Femur (tissue), 1 donor: ENCODE data around the gene GPHN.
"Not testable (repeated sequence)": the region's sequence is repeated elsewhere in the genome, so short reads cannot be mapped to it uniquely, and the experiment has no call there.

Experiments
- DNase-seq: peaks from one replicate; pipeline ENCODE4 v3.0.0-alpha.2; 2017

Gene GPHN

DNA sequence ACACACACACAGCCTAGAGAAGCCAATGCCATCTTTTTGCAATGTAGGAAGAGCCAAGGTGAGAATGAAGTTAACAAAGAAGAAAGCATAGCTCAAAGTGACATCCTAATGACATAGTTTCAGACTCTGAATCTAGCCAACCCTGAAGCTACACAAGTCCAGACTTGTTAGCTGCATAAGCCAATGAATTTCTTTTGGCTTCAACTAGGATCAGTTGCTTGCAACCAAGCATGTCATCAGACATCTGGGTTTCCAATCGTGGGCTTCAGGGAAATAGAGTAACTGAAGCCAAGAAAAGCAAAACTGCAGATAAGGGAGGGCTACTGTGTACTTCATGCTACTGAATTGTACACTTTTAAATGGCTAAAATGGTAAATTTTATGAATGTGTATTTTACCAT lies 4.4 kb upstream of the GPHN start:
- DNase-seq = no peak

DNA sequence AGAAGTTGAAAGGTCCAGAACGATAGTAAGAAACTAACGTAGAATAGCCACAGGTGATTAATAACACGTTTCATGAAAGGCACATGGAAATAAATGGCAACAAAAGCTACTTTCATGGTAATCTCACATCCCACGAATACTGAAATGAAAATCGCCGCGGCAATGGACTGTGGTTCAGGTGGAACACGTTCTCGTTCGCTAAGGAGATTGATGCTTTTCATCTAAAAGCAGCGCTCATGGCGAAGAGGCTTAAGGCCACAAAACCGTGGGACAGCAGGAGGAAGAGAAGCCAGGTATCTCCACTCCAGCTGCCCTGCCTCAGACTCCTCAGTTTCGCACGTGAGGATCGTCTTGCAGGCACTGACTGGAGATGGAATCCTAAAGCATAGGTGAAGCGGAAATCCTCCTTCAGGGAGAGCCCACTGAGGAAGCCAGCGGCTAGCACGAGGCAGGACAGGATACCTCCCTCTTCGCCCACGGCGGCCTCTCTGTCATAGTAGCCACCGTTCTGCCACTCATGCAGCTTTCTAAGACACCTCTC lies 696 bp upstream of the GPHN start:
- DNase-seq = no peak

DNA sequence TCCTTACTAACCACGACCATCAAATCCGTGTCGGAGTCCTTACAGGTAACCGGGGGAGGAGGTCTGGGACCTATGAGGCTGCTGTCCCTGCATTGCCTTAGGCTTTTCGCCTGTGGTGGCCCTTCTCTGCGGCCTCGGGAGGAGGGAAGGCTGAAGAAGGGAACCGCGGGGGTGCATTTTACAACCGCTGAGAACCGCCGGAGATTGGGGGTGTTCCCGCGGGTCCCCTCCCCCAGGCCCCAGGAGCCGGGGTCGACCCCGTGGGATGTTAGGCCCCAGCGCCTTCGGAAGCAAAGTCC lies 549 bp downstream of the GPHN start:
- no peak for DNase-seq

DNA sequence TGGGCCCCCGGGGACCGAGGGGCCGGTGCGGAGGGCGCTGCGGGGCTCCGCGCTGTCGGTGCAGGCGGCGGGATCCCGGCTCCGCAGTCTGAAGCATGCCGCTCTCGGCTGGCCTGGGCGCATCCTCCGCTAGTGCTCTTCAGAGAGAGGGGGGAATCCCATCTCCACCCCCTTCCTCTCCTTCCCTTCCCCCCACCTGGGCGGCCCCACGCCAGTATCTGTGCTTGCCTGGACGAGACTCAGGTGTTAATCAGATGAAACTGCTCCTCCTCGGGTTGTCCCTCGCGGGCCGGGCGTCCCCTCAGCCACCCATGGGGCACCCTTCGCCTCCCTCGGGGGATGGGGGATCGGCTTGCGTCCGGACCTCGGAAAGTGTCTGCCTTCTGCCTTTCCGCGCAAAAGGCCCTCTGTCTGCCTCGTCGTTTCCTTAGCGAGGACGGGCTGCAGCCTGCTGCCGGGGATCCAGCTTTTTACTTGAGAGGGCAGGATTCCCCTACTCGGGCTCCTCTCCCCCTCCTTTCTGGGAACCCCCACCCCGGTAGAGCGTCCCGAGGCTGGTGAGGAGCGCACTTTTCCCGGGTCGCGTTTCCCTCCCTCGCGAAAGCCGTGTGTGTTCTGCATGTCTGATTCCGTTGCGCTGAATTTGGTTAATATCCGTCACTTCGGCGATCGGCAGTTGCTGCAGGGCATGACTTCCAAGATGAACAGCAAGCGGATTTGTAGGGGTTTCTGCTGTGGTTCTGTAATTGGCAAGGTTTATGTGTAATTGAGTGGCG lies 1.1 kb downstream of the GPHN start:
- peak; percentile 47 for DNase-seq

DNA sequence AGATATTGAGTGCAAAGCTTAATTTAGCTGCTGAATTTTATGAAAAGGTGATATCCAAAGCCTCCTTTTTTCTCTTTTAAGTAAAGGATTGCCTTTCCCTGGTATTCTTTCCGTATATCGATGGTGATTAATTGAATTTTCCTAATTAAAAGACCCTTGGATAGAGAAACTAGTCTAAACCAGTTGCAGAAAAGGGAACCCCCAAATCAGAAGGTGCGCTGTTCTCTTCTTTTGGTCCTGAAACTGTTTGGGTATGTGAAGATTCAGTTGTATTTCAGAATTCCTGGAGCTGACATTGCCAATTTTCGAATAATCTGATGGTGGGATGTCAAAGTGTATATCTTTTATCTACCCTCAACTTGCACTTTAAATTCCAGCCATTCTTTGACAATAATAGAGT lies 1.9 kb downstream of the GPHN start:
- DNase-seq = no peak

DNA sequence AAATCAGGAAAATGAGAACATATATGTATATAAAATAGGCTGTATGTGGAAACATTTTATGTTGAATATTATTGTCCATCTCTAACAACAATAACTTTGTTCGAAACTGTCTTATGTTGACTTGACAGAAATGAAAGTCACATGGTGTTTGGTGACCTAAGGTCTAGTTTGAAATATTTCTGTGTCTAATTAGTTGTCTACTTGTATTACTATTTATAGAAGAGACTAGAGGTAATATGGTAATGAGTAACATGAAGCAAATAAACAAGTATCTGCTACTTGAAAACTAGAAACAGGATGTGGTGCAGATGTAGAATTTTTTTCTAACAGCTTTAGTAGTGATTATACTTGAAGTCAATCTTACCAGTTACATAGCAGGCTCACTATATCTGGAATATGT lies 3.9 kb downstream of the GPHN start:
- no peak for DNase-seq

DNA sequence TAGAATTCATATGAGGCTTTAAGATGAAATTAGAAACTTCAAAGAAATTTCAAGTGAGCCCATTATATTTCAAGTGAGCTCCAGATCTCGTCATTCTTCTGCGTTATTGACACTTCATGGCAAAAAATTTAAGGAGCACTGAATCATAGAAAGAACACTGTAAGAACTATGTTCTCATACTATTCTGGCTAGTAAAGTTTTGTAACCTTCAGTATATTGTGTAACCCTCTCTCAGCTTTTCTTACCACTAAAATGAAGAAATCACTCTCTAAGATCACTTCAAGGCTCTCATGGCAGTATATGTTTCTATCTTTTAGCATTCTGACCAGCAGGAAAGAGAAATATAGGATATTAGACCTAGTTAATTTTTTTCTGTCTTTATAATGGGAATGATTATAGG lies 6.3 kb downstream of the GPHN start:
- DNase-seq = no peak

DNA sequence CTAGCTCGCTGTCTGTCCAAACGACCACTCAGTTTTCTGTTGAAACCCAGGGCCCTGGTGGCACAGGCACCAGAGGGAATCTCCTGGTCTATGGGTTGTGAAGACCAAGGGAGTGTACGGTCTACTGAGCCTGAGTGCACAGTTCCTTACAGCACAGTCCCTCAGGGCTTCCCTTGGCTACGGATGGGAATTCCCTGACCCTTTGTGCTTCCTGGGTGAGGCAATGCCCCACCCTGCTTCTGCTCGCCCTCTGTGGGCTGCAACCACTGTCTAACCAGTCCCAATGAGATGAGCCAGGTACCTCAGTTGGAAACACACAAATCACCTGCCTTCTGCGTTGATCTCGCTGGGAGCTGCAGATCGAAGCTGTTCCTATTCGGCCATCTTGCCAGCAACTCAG lies 22.6 kb downstream of the GPHN start:
- no peak for DNase-seq

DNA sequence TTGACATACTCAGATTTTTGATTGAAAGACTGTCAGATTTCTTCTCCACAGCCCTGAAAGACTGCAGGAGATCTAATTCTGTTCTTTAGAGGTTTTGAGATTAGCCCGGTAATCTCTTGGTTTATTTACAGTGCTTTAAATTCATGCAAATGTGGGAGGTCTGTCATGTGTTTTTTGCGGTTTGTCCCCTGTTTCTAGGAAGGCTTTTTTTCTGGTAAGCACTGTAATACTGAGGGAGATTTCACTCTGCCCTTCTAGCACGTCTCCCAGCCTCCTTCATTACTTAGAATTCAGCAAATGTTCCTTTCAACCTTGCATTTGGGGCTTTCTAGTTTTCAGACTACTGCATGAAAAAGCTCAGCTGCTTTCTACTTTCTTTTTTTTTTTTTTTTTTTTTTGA lies 31.1 kb downstream of the GPHN start:
- no peak for DNase-seq

DNA sequence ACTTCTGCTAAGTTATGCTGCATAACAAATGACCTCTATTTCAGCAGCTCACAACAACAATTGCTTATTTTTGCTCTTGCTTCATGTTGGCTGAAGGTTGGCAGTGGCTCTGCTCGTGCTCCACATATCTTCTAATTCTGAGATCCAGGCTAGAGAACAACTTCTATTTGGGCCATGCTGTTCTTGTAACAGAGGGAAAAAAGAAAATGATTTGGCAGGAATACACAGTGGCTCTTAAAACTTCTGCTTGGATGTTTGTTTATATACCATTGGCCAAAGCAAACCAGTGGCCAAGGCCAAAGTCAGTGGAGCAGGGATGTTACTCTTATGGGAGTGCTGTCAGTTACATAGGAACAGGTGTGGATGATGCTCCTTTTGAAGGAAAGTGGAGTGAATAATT lies 32.1 kb downstream of the GPHN start:
- no peak for DNase-seq

DNA sequence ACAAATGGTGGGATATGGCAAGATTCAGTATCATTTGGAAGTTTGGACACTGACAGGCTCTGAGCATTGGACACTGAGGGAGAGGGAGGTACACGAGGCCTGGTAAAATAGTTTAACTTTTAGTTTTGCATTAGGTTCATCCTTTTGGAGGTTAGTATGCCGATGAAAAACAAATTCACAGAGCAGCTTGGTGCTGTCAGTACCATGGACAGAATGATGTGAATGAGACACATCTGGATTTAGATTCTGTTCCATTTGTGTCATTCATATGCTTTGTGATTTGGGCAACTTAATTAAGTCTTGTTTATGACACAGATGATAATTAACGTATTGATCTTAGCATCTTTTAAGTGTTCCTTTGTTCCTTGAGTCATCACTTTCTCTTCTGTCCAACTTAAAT lies 33.7 kb downstream of the GPHN start:
- DNase-seq = no peak

DNA sequence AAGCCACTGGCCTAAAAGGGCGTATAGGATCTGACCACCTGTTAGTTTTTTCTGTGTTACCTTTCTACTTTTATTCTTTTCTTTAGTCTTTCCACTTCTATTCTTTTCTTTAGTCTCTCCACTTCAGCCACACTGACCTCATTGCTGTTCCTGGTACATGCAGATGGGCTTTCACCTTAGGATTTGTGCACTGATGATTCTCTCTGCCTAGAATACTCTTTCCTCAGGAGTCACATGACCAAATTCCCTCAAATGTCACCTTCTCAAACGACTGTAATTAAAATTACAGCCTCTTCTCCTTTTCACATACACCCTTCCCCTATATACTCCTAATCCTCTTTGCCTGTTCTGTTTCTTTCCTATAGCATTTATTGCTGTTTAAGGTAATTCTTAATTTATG lies 36.0 kb downstream of the GPHN start:
- no peak for DNase-seq

DNA sequence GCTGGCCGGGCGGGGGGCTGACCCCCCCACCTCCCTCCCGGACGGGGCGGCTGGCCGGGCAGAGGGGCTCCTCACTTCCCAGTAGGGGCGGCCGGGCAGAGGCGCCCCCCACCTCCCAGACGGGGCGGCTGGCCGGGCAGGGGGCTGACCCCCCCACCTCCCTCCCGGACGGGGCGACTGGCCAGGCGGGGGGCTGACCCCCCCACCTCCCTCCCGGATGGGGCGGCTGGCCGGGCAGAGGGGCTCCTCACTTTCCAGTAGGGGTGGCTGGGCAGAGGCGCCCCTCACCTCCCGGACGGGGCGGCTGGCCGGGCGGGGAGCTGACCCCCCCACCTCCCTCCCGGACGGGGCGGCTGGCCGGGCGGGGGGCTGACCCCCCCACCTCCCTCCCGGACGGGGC lies 37.2 kb downstream of the GPHN start:
- not testable (repeated sequence) for DNase-seq

DNA sequence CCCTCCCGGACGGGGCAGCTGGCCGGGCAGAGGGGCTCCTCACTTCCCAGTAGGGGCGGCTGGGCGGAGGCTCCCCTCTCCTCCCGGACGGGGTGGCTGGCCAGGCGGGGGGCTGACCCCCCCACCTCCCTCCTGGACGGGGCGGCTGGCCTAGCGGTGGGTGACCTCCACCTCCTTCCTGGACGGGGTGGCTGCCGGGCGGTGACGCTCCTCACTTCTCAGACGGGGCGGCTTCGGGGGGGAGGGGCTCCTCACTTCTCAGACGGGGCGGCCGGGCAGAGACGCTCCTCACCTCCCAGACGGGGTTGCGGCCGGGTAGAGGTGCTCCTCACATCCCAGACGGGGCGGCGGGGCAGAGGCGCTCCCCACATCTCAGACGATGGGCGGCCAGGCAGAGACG lies 37.8 kb downstream of the GPHN start:
- DNase-seq = not testable (repeated sequence)

DNA sequence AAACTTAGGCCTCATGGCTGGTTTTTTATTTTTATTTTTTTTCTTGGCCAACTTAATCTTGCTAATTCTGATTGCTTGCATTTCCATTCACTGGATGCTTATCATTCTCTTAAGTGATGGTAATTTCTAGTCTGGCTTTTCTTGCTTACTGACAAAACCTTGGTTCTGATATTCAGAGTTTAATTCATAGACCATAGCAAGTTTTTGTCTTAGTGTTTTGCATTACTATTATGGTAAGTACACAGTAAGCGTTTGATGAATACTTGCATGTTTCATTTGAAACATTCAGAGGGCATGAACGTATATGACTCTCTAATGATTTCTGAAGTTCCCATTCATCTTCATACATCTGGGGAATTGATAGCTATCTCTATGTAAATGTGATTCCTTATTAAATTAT lies 55.8 kb downstream of the GPHN start:
- DNase-seq = no peak

DNA sequence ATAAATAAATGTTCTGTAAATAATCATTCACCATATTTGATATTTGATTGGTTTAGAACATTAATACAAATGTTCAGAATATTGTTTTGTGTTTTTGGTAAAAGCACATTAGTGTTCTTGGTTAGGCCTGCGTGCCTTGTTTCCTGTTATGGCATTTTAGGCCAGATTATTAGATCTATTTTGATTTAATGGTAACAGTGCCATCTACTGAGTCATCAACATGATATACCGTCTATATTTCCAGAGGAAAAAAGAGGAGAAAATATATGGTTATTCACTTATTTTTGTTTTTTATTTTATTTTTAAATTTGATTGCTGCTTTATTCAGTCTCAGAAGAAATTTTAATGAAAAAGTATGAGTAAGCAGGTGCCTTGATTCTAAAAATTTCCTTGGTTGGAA lies 60.3 kb downstream of the GPHN start:
- DNase-seq = no peak

DNA sequence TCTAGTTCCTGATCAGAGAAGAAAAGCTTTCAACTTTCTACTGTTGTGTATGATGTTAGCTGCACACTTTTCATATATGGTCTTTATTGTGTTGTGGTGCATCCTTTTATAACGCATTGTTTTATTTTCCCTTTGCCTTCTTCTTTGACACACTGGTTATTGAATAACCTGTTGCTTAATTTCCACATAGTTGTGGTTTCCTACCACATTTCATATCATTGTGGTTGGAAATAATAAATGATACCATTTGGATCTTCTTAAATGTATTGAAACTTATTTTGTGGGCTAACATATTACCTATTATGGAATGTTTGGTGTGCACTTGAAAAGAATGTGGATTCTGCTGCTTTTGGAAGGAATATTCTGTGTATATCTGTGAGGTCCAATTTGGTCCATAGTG lies 64.9 kb downstream of the GPHN start:
- DNase-seq = no peak

DNA sequence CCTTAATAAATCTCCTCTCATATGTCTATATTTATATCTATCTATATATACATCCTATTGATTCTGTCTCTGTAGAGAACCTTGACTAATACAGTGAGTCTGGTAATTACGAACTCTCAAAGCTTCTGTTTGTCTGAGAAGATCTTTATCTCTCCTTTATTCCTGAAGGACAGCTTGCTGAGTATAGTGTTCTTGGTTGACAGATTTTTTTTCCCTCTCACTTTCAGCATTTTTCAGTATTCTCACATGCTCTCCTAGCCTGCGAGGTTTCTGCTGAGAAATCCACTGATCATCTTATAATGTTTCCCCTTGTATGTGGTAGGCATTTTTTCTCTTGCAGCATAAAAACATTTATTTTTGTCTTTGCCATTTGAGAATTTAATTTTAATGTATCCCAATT lies 67.1 kb downstream of the GPHN start:
- DNase-seq = no peak

DNA sequence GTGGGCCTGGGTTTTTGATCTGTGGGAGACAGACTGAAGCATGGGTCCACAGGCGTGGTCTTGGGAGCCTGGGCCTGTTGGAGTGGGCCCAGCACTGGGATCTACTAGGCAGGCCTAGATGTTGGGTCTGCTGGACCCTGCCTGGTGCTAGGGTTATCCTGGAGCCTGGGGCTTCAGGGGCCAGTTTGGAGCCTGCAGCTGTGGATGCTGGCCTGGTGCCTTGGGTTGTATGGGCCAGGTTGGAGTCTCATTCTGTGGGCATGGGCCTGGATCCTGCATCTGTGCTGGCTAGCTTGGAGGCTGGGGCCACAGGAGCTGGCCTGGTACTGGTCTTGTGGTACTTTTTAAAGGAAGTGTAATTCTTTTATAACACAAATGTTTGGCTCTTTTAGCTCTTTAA lies 68.0 kb downstream of the GPHN start:
- no peak for DNase-seq

DNA sequence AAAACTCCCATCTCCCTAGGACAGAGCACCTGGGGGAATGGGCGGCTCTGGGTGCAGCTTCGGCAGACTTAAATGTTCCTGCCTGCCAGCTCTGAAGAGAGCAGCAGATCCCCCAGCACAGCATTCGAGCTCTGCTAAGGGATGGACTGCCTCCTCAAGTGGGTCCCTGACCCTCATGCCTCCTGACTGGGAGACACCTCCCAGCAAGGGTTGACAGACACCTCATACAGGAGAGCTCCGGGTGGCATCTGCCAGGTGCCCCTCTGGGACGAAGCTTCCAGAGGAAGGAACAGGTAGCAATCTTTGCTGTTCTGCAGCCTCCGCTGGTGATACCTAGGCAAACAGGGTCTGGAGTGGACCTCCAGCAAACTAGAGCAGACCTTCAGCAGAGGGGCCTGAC lies 79.8 kb downstream of the GPHN start:
- DNase-seq = not testable (repeated sequence)

DNA sequence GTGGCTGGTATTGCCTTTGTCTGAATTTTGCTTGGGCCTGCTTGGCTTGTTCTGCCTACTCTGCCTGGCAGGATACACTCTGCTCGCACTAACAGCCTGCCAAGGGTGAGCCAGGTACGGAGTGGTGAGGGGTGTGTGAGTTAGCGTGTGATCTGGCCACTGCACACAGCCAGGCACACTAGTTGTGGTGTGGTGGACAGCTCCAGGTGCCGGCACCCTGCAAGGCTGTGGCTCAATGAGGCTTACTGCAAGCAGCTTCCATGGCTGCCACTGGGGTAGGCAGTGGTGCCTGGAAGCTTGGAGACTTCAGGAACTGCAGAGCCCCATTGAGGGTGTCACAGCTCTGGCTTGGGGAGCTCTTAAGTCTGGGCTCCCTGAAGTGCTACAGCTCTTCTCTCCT lies 87.4 kb downstream of the GPHN start:
- no peak for DNase-seq

DNA sequence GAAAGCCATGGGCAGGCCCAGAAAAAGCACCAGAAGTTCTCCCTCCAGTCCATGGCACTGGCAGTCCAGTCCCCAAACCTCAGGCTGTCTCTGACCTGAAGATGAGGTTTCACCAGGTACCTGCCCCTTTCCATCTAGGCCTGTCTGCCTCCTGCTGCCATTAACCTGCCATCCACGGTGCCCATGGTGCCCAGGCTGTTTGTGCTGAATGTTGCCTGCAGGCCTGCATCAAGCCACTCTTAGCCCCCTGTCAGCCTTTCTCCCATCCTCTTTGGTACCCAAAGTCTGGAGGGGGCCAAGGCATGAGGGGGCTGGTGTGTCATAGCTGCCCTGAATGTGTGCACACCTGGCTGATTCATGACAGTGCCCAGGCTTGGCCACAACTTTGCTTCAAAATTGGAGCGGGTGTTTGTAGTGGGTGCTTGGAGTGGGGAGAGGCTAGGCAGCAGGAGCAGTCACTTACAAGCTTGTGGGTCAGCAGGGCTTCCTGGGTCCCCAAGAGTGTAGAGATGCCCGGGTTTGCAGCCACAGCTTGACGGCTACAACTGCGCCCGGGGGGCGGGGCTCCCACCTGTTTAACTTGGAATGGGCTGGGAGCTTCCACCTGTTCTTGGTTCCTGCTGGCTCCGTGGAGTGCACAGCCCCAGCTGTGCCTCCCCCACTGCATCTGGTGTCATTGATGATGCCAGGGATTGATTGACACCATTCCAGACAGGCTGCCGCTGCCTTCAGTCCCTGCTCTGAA lies 88.5 kb downstream of the GPHN start:
- DNase-seq = no peak

DNA sequence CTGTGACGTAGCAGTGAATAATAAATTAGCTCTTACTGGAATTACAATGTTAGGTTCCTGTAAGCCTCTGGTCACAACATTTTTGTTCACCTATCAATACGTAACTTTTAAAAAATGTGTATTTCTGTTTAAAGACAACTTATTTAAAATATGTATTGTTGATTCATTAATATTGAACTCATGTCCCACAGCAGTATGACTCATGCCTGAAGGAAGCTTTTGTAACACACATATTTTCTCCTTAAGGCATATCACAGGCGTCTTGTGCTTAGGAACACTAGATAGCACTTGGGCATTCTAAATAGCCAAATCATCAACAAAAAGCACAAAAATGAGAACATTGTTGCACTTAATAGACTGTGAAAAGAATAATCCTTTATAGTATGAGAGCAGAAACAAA lies 92.5 kb downstream of the GPHN start:
- no peak for DNase-seq

DNA sequence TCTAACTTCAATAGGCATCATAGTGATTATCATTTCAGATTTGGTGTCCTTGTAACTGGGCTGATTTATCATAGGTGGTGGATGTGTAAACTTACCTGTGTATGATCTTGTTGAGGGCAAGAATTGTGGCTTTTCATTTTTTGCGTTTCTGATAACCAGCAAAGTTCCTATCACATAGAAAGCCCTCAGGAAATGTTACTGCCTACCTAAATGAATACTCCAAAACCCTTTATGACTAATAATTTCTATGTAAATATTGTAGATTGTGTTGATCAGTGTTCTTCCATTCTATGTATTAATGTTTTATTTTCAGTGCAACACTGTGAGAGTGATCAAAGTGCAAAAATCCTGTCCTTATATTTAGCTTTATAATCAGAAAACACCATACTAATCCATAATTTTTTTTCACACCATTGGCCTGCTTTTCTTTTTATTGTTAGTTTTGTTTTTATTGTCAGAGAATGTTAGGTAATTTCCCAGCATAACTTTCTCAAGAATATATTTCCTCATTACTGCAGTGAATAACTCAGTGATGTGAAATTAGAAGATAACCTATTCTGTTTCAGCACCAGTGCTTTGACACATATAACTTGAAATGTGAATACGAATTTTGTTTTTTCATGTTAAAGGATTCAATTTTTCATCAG lies 94.1 kb downstream of the GPHN start:
- DNase-seq = no peak
